GM21717 (cell line): ENCODE results near the gene PPIL6.
"Not testable (repeated sequence)": the region's sequence is repeated elsewhere in the genome, so short reads cannot be mapped to it uniquely, and the experiment has no call there.

ENCODE experiments used
- ATAC-seq: cut with Tn5 transposase; IDR thresholded peaks from one replicate; pipeline ENCODE4 v1.9.1; 2021; ENCODE audit warnings: mild to moderate bottlenecking, moderate library complexity; ENCODE audit not compliant: unreplicated experiment

PPIL6 gene

DNA sequence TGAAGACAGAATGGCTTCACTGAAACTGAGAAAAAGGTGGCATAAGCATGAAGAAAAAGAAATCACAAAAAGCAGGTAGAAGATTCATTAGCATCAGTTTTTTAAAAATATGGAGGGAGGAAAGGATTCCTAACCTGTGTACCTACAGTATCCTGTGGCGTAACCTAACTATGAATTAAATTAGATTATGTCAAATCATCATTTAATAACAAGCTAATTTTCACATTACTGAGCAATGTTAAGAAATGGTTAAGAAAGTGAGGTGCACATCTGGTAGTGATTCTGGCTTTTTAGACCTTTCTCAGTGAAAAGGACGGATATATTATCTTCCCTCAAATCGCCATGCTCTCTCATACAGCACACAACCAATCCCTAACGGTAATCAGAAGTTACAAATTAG lies 70.7 kb downstream of the PPIL6 start:
- ATAC-seq: no peak

DNA sequence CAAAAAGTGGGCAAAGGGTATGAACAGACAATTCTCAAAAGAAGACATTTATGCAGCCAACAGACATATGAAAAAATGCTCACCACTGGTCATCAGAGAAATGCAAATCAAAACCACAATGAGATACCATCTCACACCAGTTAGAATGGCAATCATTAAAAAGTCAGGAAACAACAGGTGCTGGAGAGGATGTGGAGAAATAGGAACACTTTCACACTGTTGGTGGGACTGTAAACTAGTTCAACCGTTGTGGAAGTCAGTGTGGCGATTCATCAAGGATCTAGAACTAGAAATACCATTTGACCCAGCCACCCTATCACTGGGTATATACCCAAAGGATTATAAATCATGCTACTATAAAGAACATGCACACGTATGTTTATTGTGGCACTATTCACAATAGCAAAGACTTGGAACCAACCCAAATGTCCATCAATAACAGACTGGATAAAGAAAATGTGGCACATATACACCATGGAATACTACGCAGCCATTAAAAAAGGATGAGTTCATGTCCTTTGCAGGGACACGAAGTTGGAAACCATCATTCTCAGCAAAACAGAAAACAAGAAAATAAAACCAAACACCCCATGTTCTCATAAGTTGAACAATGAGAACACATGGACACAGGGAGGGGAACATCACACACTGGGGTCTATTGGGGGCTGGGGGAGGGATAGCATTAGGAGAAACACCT lies 75.9 kb downstream of the PPIL6 start:
- not testable (repeated sequence) for ATAC-seq

DNA sequence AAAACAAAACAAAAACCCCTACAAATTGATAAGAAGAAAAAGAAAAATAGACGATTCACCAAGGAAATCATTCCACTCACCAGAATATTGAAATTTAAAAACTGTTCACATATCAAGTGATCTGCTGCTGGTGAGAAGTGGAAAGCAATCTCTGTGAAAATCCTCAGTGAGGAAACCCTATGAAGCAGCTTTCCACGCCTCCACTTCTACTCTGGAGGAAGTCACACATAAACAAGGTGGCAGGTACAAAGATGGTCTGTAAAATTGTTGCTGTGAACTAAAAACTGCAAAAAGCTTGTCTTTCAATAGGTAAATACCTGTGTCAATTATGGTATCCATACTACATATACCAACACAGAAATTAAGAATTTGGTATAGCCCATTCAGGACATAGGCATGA lies 76.7 kb downstream of the PPIL6 start:
- ATAC-seq: no peak

DNA sequence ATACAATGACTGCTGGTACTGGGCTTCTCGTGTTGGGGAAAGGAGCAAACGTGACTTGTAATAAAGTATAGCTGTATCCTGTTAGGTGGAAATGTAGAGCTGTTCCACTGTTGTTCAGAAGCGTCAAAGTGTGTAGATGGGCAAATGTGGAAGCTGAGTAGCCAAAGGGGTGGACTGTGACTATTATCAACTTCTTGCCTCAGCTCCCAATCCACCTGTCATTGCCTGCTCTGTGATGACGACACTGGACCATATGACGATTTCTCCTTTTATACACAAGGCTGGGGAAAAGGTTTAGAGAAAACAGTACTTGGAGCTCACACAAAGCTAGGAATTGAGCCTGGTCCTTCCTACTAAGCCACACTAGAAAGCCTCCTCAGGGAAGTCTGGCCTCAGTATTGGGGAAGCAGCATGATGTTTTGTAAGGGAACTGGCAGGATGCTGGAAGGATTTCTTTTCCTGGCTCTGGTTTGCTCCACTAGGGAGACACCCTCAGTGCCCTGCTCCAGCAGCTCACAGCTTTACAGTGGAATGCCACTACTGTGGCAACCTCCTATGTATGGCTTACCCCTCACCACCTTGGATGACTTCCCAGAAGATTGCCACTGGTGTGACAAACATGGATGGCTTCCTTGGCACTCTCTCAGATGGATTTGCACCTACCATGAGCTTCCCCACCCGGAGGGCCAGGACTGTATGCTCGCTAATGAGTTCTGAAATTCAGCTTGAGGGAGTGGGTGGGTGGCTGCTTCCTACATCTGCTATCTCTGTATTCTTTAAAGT lies 78.1 kb downstream of the PPIL6 start:
- ATAC-seq: no peak

DNA sequence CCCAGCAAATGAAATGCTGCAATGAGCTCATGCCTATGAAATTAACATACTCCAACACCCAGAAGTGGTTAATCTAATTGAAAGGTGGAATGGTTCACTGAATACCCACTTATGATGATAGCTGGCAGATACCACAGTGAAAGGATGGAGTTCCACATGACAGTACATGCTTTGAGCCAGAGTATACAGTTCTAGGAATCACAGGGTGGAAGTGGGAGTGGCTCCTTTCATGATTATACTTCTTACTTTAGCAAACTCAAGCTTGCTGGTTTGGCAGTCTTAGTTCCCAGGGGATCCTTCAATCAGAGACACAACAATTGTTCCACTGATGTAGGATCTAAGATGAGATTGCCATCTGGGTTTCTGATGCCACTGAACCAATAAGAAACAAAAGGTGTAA lies 79.6 kb downstream of the PPIL6 start:
- no peak for ATAC-seq

DNA sequence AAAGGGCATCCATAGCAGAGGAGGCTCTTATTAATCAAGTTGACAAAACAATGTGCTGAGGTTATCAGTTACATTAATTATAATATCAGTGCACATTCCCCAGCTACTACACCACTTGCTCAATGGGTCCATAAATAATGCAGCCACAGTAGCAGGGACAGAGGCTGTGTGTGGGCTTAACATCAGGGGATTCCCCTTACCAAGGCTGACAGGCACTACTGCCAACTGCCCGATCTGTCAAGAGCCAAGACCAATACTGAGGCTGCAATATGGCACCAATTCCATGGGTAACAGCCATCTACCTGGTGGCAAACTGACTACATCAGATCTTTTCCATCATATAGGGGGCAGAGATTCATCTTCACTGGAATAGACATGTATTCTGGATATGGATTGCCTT lies 80.1 kb downstream of the PPIL6 start:
- no peak for ATAC-seq

DNA sequence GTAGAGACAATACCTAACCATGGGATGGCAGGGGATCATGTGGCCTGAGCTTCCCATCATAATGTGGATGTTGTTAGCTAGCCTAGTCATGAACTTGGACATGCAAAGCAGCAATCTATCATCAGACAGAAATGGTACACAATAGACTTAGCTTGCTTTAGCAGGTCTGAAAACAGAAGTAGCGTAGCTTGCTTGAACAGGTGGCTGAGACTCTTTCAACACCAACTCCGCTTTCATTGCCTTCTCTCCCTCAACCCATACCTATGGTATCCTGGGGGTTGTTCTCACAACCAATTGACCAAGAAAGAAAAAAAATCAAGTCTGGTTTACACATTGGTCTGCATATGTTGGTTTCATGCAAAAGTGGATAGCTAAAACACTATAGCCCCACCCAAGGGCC lies 81.2 kb downstream of the PPIL6 start:
- ATAC-seq: no peak

DNA sequence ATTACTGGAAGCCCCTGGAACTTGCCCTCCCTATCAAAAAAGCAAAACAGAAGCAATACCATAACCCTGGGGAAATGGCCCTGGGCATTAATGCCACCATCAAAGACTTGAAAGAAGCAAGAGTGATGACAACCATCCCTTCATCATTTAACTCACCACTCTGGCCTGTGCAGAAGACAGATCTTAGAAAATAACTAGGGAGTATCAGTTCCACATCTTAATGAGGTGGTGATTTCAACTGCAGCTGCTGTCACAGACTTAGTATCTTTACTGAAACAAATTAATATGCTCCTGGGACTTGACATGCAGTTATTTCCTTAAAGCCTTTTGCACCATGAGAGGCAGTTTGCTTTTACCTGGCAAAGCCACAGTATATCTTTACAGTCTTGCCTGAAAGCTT lies 82.2 kb downstream of the PPIL6 start:
- no peak for ATAC-seq

DNA sequence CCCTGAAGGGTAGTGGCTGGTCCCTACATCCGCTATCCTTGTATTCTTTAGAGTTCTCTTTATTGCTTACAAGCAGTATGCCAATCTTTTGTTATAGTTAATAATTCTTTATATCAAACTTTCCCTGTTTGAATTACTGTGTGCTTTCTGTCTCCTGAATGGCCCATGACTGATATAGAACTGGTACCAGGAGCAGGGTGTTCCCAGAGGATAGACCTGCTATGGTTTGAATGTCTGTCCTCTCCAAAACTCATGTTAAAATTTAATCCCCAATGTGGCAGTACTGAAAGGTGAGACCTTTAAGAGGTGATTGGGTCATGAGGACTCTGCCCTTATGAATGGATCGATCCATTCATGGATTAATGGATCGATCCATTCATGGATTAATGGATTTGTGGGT lies 84.2 kb downstream of the PPIL6 start:
- ATAC-seq: no peak

DNA sequence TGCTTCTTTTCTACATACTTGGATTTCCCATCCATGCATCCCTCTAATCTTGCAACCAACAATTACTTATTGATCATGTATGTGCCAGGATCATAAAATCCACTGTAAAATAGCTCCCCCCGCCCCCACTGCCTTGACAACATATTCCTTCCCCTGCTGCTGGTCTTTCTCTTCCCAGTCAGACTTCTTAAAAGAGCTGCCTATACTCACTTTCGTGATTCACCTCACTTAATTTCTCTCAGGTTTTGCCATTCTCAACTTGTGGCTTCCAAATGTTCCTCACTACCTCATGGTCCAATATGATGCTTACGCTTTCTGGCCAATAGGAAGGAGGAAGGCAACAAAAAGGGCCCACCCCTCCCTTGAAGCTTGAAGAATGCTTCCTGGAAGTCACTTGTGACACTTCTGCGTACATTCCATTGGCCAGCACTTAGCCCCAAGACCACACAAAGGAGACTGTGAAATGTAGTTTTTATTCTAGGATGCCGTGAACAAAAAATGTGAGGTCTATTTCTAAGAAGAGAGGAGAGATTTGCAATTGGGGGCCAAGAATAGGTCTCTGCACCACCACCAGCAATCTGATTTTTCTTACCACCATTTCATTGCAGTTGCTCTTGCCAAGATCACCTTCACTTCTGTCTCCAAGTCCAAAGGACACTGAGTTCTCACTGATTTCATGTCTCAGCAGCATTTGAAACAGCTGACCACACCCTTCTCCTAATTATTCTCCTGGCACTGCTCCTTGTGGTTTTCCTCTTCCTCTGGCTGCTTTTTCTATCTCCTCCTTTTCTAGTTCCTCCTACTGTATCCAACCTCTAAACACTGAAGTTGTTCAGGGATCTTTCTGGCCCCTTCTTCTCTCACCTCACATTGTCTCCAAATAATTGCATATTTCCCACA lies 88.9 kb downstream of the PPIL6 start:
- no peak for ATAC-seq

DNA sequence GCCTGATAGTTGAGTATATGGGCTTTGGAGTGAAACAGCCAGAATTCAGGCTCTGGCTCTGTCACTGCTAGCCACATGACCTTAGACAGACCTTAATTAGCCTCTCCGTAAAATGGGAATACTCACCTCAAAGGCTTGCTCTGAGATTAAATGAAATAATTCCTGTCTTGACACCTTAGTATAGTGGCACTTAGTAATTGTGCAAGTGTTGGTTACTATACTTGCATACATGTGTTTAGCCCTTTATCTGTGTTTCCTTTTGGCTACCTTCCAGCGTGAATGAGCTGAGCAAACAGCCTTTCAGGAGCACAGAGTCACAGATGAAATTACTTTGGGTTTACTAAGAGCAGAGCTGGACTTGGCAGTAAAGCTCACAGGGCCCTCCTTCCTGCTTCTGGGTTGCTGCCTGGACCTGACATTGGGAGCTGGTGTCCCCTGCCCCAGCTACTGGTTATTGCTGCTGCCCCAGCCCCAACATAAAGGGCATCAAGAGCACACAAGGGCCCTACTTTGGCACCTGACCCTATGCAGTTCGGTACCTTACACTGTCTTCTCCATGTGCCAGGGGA lies 90.9 kb downstream of the PPIL6 start:
- ATAC-seq: no peak

DNA sequence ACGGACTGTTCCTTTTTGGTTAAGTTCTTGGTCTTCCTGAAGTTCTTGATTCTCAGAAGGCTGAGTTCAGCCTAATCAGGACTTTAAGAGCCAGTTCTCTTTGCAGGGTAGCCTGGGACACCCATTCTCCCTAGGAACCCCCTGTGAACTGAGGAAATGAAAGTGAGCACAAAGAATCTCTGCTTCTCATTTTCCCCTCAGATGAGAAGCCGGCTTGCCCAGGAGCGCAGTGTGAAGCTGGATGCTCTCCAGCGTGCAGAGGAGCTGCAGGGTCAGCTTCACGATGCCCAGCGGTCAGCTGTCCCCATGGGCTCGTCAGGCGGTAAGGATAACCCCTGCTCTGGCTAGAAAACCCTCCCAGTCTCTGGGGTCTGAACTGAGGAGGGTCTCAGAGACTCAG lies 92.2 kb downstream of the PPIL6 start:
- ATAC-seq: no peak

DNA sequence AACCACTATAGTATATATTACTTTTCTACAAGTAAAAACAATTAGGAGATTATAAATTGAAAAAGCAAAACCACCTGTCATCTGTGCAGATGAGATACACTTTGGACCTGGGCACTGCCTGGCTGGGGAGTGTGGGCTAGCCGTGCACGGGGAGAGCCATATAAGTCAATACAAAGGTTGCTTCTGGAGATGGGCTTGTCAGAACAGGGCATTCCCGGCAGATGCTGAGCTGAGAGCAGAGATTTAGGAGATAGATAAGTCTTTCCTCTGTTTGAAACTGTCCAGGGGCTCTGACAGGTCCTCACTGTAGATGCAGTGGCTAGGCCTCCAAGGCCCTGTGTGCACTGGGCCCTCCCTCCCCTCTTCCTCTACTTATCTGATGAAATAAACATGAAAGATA lies 92.6 kb downstream of the PPIL6 start:
- ATAC-seq: no peak

DNA sequence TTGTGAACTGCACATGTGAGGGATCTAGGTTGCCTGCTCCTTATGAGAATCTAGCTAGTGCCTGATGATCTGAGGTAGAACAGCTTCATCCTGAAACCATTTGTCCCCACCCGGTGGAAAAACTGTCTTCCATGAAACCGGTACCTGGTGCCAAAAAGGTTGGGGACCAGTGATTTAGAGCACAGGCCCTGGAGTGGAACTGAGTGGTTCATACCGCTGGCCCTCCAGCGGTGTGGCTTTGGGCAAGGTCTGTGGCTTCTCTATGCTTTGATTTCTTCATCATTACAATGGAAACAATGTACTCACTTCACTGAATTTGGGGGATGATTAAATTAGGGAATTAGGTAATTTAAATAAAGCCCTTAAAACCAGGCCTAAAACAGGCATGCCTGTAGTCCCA lies 94.4 kb downstream of the PPIL6 start:
- no peak for ATAC-seq

DNA sequence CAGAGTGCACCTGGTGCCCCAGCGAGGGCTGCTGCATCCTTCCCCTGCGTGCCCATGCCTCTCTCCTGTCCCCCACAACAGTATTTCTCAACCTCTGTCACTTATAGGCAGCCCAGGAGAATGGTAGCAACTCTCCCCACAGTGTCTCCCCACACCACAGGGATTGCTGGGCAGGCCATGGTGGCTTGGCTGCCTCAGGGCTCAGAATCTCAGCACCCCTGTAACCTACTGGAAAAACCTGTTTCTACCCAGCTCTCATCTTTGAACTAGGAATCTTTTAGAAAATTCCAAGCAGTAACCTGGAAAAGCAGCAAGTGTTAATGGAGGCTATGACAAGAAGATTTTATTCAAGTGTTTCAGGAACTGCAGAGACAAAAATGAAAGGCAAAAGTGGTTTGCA lies 96.2 kb downstream of the PPIL6 start:
- no peak for ATAC-seq

DNA sequence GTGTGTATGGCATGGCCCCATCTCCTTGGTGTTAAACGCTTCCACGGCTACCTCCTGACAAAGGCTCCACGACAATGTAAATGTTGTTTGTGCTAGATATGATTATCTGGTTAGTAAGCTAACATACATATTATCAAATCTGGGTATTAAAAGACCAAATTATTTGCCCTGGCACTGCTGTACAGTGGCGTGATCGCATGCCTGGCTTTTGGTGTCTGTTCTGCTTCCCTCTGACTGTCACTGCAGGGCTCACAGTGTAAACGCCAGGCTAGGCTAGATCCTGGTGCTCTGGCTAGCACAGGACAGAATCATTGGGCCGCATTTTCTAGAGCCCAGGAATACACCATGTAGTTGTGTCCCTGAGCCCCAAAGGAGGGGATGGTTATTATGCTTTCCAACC lies 96.9 kb downstream of the PPIL6 start:
- no peak for ATAC-seq

DNA sequence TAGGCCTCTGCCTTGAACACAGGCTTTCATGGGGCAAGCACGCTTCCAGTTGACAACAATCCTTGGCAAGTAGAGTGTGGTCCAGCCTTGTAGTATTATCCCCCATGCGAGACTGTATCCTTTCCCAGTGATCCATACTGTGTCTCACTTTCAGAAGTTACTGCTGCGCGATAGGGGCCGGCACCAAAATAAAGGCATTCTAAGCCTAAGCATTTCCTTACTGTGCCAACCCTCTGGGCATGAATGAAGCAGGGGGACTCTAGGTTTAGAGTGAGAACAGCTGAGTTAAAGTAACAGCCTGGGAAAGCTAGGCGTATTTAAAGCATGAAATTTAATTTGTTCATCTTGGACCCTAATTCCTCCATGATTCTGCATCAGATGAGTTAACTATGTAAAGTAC lies 97.5 kb downstream of the PPIL6 start:
- no peak for ATAC-seq

DNA sequence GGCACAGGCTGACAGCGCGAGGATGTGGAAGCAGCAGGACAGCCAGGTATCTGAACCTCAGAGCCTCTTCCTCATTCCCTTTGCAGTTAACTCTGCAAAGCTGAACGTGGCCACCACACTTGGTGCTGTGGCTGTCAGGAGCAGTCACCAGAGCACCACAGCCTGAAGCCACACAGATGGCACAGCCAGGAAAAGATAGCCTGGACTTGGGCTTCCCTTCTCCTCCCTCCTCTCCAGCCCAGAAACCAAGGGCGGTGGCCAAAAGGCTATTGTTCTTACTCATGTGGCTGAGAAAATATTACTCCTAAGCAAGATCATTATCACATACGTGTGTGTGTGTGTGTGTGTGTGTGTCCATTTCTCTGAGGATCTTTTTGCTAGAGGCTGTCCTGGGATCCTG lies 97.9 kb downstream of the PPIL6 start:
- ATAC-seq: no peak

DNA sequence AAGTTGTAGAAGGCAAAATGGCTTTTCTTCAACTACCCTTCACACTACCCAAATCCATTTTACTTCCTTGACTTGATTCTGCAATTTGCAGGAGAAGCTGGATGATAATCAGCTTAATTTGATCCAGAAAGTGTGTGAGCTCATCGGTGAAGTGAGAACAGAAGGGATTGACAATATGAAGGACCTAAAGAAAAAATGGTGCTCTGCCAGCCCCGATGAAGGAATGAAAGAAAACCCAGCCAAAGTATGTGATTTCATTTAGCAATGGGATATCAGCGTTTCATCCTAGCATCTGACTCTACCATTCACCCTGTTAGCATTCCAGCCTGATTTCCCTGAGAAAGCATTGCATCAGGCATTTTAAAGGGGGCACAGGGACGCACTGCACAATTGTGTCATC lies 99.6 kb downstream of the PPIL6 start:
- ATAC-seq: no peak
